GM12878 (cell line): ENCODE measurements around the gene B4GALT1.

ENCODE experiments used
- EGR1 ChIP-seq, 2 experiments: IDR thresholded peaks; 1 replicate in 1 of 2; 2 replicates in 1 of 2; pipeline ENCODE4 v1.6.1; 2011 to 2012; ENCODE audit warnings: low read depth in 2 of 2, low read length in 2 of 2, borderline replicate concordance in 1 of 2, mild to moderate bottlenecking in 1 of 2, moderate library complexity in 1 of 2
- HDAC6 ChIP-seq: fragments of 200-600 bp; sonication (generic); IDR thresholded peaks from one replicate; pipeline ENCODE4 v1.8.0; 2017; ENCODE audit warnings: antibody characterized with exemption; ENCODE audit not compliant: unreplicated experiment
- MEF2A ChIP-seq: IDR thresholded peaks from 2 replicates; pipeline ENCODE4 v1.6.1; 2011; ENCODE audit warnings: low read depth, mild to moderate bottlenecking, low read length, moderate library complexity; ENCODE audit not compliant: insufficient read depth
- MYC ChIP-seq: IDR thresholded peaks from 2 replicates; pipeline ENCODE4 v1.6.1; 2011; ENCODE audit warnings: mild to moderate bottlenecking, low read length, moderate library complexity, inconsistent platforms; ENCODE audit not compliant: insufficient read depth, insufficient replicate concordance, insufficient read length, severe bottlenecking
- POLR2A ChIP-seq: IDR thresholded peaks from 2 replicates; pipeline ENCODE4 v1.6.1; 2011; ENCODE audit warnings: low read depth, mild to moderate bottlenecking, low read length
- RAD21 ChIP-seq: IDR thresholded peaks from 2 replicates; pipeline ENCODE4 v1.6.1; 2011; ENCODE audit warnings: mild to moderate bottlenecking, low read depth, low read length, moderate library complexity; ENCODE audit not compliant: insufficient read depth
- RELA ChIP-seq: fragments of 450-650 bp; IDR thresholded peaks from 2 replicates; pipeline ENCODE4 v1.8.0; 2014; ENCODE audit warnings: borderline replicate concordance; ENCODE audit not compliant: partially characterized antibody
- SIN3A ChIP-seq: IDR thresholded peaks from 2 replicates; pipeline ENCODE4 v1.6.1; 2012; ENCODE audit warnings: low read depth, low read length, improper control_type of control experiment
- SMC3 ChIP-seq: IDR thresholded peaks from 2 replicates; pipeline ENCODE4 v1.6.1; 2011; ENCODE audit warnings: low read length, improper control_type of control experiment, borderline replicate concordance
- SREBF2 ChIP-seq: IDR thresholded peaks from 2 replicates; pipeline ENCODE4 v1.6.1; 2012; ENCODE audit warnings: mild to moderate bottlenecking, low read length
- STAT1 ChIP-seq: fragments of 450-650 bp; conservative IDR thresholded peaks from 2 replicates; pipeline ENCODE4 v1.6.1; 2014; ENCODE audit warnings: antibody characterized with exemption, mild to moderate bottlenecking
- ZNF207 ChIP-seq: fragments of 450-650 bp; IDR thresholded peaks from 2 replicates; pipeline ENCODE4 v1.6.1; 2014; ENCODE audit warnings: antibody characterized with exemption, mild to moderate bottlenecking, borderline replicate concordance
- TF ChIP-seq, protein P1 (sequence below), 3 experiments: IDR thresholded peaks in 2 of 3; conservative IDR thresholded peaks in 1 of 3; 2 replicates each; pipeline ENCODE4 v1.5.1; 2011; ENCODE audit warnings: low read depth in 3 of 3, low read length in 3 of 3, mild to moderate bottlenecking in 3 of 3, control low read depth in 2 of 3, moderate library complexity in 2 of 3, inconsistent platforms in 1 of 3, mixed read lengths in 1 of 3; ENCODE audit not compliant: control insufficient read depth in 2 of 3, insufficient read depth in 1 of 3; ENCODE audit errors: extremely low read depth in 1 of 3

DNA sequence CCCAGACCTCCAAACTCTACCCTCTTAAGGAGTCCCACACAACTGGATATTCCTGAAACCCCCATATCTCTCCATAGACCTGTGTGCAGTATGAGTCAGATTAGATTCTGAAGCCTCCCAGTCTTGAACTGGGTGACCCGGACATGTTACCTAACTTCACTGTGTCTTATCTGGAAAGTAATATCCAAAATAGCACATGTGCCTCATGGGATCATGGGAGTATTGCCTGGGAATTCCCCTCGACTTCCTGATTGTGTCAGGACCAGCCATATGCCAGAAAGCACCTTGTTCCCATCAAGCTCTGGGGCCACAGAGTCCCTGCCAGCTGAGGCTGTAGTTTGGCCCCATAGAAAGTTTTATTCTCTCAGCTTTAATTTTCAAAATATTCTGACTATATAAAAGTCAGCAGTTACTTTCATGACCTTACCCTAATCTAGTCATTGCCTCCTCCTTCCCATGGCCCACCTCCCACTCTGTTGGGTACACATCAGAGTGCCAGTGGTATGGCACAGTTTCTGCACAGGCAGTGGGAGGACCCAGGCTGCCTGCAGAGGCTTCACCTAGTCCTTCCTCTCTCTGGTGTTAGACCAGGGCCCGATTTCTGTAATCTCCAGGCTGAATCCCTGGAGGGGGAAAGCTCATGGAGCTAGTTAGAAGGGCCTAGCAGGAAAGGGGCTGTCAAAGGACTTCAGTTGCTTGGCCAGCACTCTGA lies 19.5 kb upstream of the B4GALT1 start:
- TF ChIP-seq EGR1 (IDR thresholded peaks at IDR 0.05; ENCODE audit: borderline replicate concordance in 1 of 2, low read depth in 2 of 2, low read length in 2 of 2): no peak
- TF ChIP-seq STAT1: no peak
- no peak for TF ChIP-seq MYC
- no peak for TF ChIP-seq RELA
- TF ChIP-seq RAD21: no peak
- TF ChIP-seq, protein P1, sequence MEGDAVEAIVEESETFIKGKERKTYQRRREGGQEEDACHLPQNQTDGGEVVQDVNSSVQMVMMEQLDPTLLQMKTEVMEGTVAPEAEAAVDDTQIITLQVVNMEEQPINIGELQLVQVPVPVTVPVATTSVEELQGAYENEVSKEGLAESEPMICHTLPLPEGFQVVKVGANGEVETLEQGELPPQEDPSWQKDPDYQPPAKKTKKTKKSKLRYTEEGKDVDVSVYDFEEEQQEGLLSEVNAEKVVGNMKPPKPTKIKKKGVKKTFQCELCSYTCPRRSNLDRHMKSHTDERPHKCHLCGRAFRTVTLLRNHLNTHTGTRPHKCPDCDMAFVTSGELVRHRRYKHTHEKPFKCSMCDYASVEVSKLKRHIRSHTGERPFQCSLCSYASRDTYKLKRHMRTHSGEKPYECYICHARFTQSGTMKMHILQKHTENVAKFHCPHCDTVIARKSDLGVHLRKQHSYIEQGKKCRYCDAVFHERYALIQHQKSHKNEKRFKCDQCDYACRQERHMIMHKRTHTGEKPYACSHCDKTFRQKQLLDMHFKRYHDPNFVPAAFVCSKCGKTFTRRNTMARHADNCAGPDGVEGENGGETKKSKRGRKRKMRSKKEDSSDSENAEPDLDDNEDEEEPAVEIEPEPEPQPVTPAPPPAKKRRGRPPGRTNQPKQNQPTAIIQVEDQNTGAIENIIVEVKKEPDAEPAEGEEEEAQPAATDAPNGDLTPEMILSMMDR (IDR thresholded peaks at IDR 0.05 in 2 of 3, conservative IDR thresholded peaks at IDR 0.05 in 1 of 3; ENCODE audit: control insufficient read depth in 2 of 3, extremely low read depth in 1 of 3, insufficient read depth in 1 of 3, low read depth in 3 of 3, low read length in 3 of 3): no peak
- TF ChIP-seq SIN3A: no peak
- TF ChIP-seq HDAC6: no peak
- TF ChIP-seq SMC3: no peak
- no peak for TF ChIP-seq MEF2A
- TF ChIP-seq POLR2A: no peak
- no peak for TF ChIP-seq ZNF207
- TF ChIP-seq SREBF2: no peak
